Vagina (tissue), 2 donors: ENCODE measurements around the gene ARID5B. TPM values are rescaled to one million over a fixed set of nuclear protein-coding genes. Genes with fewer than 3 reads are reported as not detected.
A peak's percentile ranks its signal among the peaks of the same experiment; 100 is the strongest.

Source experiments
- DNase-seq, 2 donors: peaks; one replicate each; pipeline ENCODE4 v3.0.0-alpha.2; 2017; ENCODE audit errors: extremely low spot score in 2 of 2
- H3K27ac ChIP-seq: fragments of 200-600 bp; sonication (generic); one replicate; pipeline ENCODE4 v1.5.1; 2019
- H3K27me3 ChIP-seq: fragments of 200-600 bp; sonication (generic); one replicate; pipeline ENCODE4 v1.5.1; 2019
- H3K36me3 ChIP-seq, 2 donors: fragments of 200-600 bp; sonication (generic); one replicate each; pipeline ENCODE4 v1.5.1; 2017 to 2019
- H3K4me1 ChIP-seq: fragments of 200-600 bp; sonication (generic); one replicate; pipeline ENCODE4 v1.5.1; 2019
- H3K4me3 ChIP-seq, 2 donors: fragments of 200-600 bp; sonication (generic); 1 replicate in 1 of 2; 2 replicates in 1 of 2; pipeline ENCODE4 v1.5.1; 2016 to 2019
- H3K9me3 ChIP-seq: fragments of 200-600 bp; sonication (generic); one replicate; pipeline ENCODE4 v1.5.1; 2019
- POLR2A ChIP-seq, 2 donors: fragments of 450-650 bp; IDR thresholded peaks; one replicate each; pipeline ENCODE4 v1.6.1; 2017; ENCODE audit warnings: antibody characterized with exemption in 2 of 2, mild to moderate bottlenecking in 2 of 2, moderate library complexity in 2 of 2
- POLR2AphosphoS5 ChIP-seq, 2 donors: sonication (generic); formaldehyde crosslinking; IDR thresholded peaks; one replicate each; pipeline ENCODE4 v1.9.0; 2017; ENCODE audit warnings: antibody characterized with exemption in 2 of 2, mild to moderate bottlenecking in 2 of 2, low read depth in 1 of 2; ENCODE audit not compliant: insufficient read depth in 1 of 2
- intact Hi-C: fragments of 100-400 bp; cut with DNase I; formaldehyde crosslinking; loops from one replicate; pipeline ENCODE4 v1.15.1; 2023
- total RNA-seq: library from RNA; depleted of rRNA; stranded (reverse); fragments of >200 nt; gene quantifications from one replicate; pipeline ENCODE4 v1.2.3, GENCODE V29; 2016
- TF ChIP-seq, protein P1 (sequence below), 3 experiments: fragments of 450-650 bp in 2 of 3; fragments of 200-600 bp in 1 of 3; sonication (generic) in 1 of 3; IDR thresholded peaks; one replicate each; pipeline ENCODE4 v1.5.1; 2017 to 2019; ENCODE audit warnings: antibody characterized with exemption in 3 of 3, mild to moderate bottlenecking in 2 of 3, moderate library complexity in 2 of 3

Gene ARID5B
- total RNA-seq, 1 donor from 2014 or later: 75.9 TPM

GRCh38 chr10:62095181-62096122 is 194.0 kb downstream of the ARID5B start:
- Histone ChIP-seq H3K4me3 (no peak overlapping the region), H3K9me3 (no peaks in the 10 kb centered on the region), H3K4me1 (peaks cover 69% of the 10 kb centered on the region), H3K27ac (peak overlapping the region; percentile 70), H3K27me3 (no peaks in the 10 kb centered on the region), H3K36me3 (peaks cover 5 to 21% of the 10 kb centered on the region in 2 donors)
- DNase-seq: no peak
- intact Hi-C loops: loop anchor here (5.0 kb wide), 1 partner anchor 38 kb away; no protein-coding TSS in a partner anchor
- TF ChIP-seq, protein P1, sequence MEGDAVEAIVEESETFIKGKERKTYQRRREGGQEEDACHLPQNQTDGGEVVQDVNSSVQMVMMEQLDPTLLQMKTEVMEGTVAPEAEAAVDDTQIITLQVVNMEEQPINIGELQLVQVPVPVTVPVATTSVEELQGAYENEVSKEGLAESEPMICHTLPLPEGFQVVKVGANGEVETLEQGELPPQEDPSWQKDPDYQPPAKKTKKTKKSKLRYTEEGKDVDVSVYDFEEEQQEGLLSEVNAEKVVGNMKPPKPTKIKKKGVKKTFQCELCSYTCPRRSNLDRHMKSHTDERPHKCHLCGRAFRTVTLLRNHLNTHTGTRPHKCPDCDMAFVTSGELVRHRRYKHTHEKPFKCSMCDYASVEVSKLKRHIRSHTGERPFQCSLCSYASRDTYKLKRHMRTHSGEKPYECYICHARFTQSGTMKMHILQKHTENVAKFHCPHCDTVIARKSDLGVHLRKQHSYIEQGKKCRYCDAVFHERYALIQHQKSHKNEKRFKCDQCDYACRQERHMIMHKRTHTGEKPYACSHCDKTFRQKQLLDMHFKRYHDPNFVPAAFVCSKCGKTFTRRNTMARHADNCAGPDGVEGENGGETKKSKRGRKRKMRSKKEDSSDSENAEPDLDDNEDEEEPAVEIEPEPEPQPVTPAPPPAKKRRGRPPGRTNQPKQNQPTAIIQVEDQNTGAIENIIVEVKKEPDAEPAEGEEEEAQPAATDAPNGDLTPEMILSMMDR (IDR thresholded peaks at IDR 0.05): no peak
- TF ChIP-seq POLR2AphosphoS5 (IDR thresholded peaks at IDR 0.05; ENCODE audit: insufficient read depth in 1 of 2, low read depth in 1 of 2): peak in 1 of 2 donors; percentile 47
- TF ChIP-seq POLR2A (IDR thresholded peaks at IDR 0.05): no peak

GRCh38 chr10:62096256-62096933 is 194.9 kb downstream of the ARID5B start:
- H3K4me1 ChIP-seq: peaks cover 69% of the 10 kb centered on the region
- no peaks in the 10 kb centered on the region for H3K27me3 ChIP-seq
- no peak for TF ChIP-seq POLR2AphosphoS5 (IDR thresholded peaks at IDR 0.05; ENCODE audit: insufficient read depth in 1 of 2, low read depth in 1 of 2)
- no peak for TF ChIP-seq POLR2A (IDR thresholded peaks at IDR 0.05)
- TF ChIP-seq, protein P1 (IDR thresholded peaks at IDR 0.05): no peak
- H3K9me3 ChIP-seq: no peaks in the 10 kb centered on the region
- H3K36me3 ChIP-seq: peaks cover 1 to 15% of the 10 kb centered on the region in 2 donors
- no peak for DNase-seq
- intact Hi-C loops: loop anchor here (5.0 kb wide), 1 partner anchor 39 kb away; no protein-coding TSS in a partner anchor
- H3K27ac ChIP-seq: peak overlapping the region; percentile 70
- no peak overlapping the region for H3K4me3 ChIP-seq

- Histone ChIP-seq H3K9me3 (no peaks in the 10 kb centered on the region), H3K4me1 (peaks cover 54% of the 10 kb centered on the region), H3K36me3 (no peaks in the 10 kb centered on the region), H3K27ac (no peak overlapping the region), H3K4me3 (no peak overlapping the region), H3K27me3 (no peaks in the 10 kb centered on the region)
- no peak for DNase-seq
- TF ChIP-seq, protein P1 (IDR thresholded peaks at IDR 0.05): no peak
- TF ChIP-seq POLR2AphosphoS5 (IDR thresholded peaks at IDR 0.05; ENCODE audit: insufficient read depth in 1 of 2, low read depth in 1 of 2) (no peak), POLR2A (IDR thresholded peaks at IDR 0.05) (no peak)
- intact Hi-C loops: loop anchor here (5.0 kb wide), 1 partner anchor 41 kb away; no protein-coding TSS in a partner anchor
These were observed 197.0 kb downstream of the ARID5B start for GRCh38 chr10:62098278-62099121.

DNA sequence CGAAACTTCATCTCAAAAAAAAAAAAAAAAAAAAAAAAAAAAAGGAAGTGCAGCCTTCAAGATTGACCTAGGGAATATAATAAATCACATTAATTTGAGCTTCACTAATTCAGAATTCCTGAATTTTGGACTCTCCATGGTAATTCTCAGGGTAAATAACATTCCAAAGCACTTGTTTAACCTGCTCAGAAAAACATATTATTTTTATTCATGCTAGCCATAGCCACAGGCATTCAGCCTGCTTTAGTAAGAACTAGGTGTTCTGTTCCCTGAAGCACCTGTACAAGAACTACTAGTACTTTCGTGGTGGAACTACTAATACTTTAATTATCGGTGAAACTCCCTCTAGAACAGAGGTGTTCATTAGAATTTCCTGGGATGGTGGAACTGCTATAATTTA is 197.8 kb downstream of the ARID5B start:
- TF ChIP-seq, protein P1 (IDR thresholded peaks at IDR 0.05): no peak
- TF ChIP-seq POLR2A (IDR thresholded peaks at IDR 0.05) (no peak), POLR2AphosphoS5 (IDR thresholded peaks at IDR 0.05; ENCODE audit: insufficient read depth in 1 of 2, low read depth in 1 of 2) (no peak)
- no peak overlapping the region for H3K4me3 ChIP-seq
- no peak overlapping the region for H3K27ac ChIP-seq
- no peaks in the 10 kb centered on the region for H3K9me3 ChIP-seq
- peaks cover 46% of the 10 kb centered on the region for H3K4me1 ChIP-seq
- DNase-seq: no peak
- no peaks in the 10 kb centered on the region for H3K27me3 ChIP-seq
- H3K36me3 ChIP-seq: no peaks in the 10 kb centered on the region
- intact Hi-C loops: loop anchor here (5.0 kb wide), 1 partner anchor 42 kb away; no protein-coding TSS in a partner anchor
